Measurements from ENCODE around the gene MS4A14.

GRCh38 chr11:60392361-60392760, 3.9 kb upstream of the MS4A14 start:
- no peak for TF ChIP-seq POLR2A (IDR thresholded peaks at IDR 0.05)
- TF ChIP-seq, protein P1, sequence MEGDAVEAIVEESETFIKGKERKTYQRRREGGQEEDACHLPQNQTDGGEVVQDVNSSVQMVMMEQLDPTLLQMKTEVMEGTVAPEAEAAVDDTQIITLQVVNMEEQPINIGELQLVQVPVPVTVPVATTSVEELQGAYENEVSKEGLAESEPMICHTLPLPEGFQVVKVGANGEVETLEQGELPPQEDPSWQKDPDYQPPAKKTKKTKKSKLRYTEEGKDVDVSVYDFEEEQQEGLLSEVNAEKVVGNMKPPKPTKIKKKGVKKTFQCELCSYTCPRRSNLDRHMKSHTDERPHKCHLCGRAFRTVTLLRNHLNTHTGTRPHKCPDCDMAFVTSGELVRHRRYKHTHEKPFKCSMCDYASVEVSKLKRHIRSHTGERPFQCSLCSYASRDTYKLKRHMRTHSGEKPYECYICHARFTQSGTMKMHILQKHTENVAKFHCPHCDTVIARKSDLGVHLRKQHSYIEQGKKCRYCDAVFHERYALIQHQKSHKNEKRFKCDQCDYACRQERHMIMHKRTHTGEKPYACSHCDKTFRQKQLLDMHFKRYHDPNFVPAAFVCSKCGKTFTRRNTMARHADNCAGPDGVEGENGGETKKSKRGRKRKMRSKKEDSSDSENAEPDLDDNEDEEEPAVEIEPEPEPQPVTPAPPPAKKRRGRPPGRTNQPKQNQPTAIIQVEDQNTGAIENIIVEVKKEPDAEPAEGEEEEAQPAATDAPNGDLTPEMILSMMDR (IDR thresholded peaks at IDR 0.05), result no peak
- TF ChIP-seq POLR2AphosphoS5 (IDR thresholded peaks at IDR 0.05), result no peak
- TF ChIP-seq EP300 (IDR thresholded peaks at IDR 0.05), result no peak

Data from gastroesophageal sphincter (tissue), 3 donors.